Astrocyte (in vitro differentiated cells and primary cell): ENCODE results near the gene GID8. TPM values are rescaled to one million over a fixed set of nuclear protein-coding genes. Genes with fewer than 3 reads are reported as not detected.

ENCODE experiments used
- DNase-seq: peaks from one replicate; pipeline ENCODE4 v3.0.0-alpha.2; 2010; ENCODE audit warnings: low read depth
- FAIRE-seq: peaks from 2 replicates; lab custom pipeline; 2011; peaks lifted over from hg19 to GRCh38; lab: Jason Lieb, UNC
- H2AFZ ChIP-seq: 2 replicates; pipeline ENCODE4 v1.6.0; 2012; ENCODE audit warnings: low read depth, low read length, inconsistent platforms
- H3K27ac ChIP-seq: 2 replicates; pipeline ENCODE4 v1.5.1; 2011; ENCODE audit warnings: low read depth, low read length, inconsistent platforms
- H3K27me3 ChIP-seq: 2 replicates; pipeline ENCODE4 v1.6.0; 2011; ENCODE audit warnings: low read length, inconsistent platforms; ENCODE audit not compliant: insufficient read depth
- H3K36me3 ChIP-seq: 2 replicates; pipeline ENCODE4 v1.5.1; 2011; ENCODE audit warnings: low read length, inconsistent platforms; ENCODE audit not compliant: insufficient read depth
- H3K4me1 ChIP-seq: 2 replicates; pipeline ENCODE4 v1.5.1; 2011; ENCODE audit warnings: low read length, inconsistent platforms; ENCODE audit not compliant: insufficient read depth
- H3K4me2 ChIP-seq: 2 replicates; pipeline ENCODE4 v1.6.0; 2012; ENCODE audit warnings: low read length, inconsistent platforms
- H3K4me3 ChIP-seq: 2 replicates; pipeline ENCODE4 v1.5.1; 2011; ENCODE audit warnings: low read depth, mild to moderate bottlenecking, low read length, inconsistent platforms; ENCODE audit not compliant: insufficient read depth
- H3K79me2 ChIP-seq: 2 replicates; pipeline ENCODE4 v1.6.0; 2012; ENCODE audit warnings: mild to moderate bottlenecking, low read length, inconsistent platforms; ENCODE audit not compliant: insufficient read depth
- H3K9ac ChIP-seq: 2 replicates; pipeline ENCODE4 v1.6.0; 2012; ENCODE audit warnings: mild to moderate bottlenecking, low read length, inconsistent platforms
- H3K9me3 ChIP-seq: 2 replicates; pipeline ENCODE4 v1.5.1; 2012; ENCODE audit warnings: low read depth, mild to moderate bottlenecking, low read length, inconsistent platforms; ENCODE audit not compliant: insufficient read depth
- H4K20me1 ChIP-seq: 2 replicates; pipeline ENCODE4 v1.6.0; 2012; ENCODE audit warnings: low read length, inconsistent platforms; ENCODE audit not compliant: insufficient read depth
- H3K27ac Mint-ChIP-seq: one replicate; pipeline ENCODE4 v1.8.0; 2021; ENCODE audit warnings: mild to moderate bottlenecking, mixed read lengths; ENCODE audit not compliant: unreplicated experiment
- H3K27me3 Mint-ChIP-seq: one replicate; pipeline ENCODE4 v1.8.0; 2021; ENCODE audit warnings: low read depth, mixed read lengths; ENCODE audit not compliant: unreplicated experiment
- H3K36me3 Mint-ChIP-seq: one replicate; pipeline ENCODE4 v1.8.0; 2021; ENCODE audit warnings: low read depth, mixed read lengths; ENCODE audit not compliant: unreplicated experiment
- H3K4me1 Mint-ChIP-seq: one replicate; pipeline ENCODE4 v1.8.0; 2021; ENCODE audit warnings: low read depth, mixed read lengths; ENCODE audit not compliant: unreplicated experiment
- H3K4me3 Mint-ChIP-seq: one replicate; pipeline ENCODE4 v1.8.0; 2021; ENCODE audit warnings: mild to moderate bottlenecking, moderate library complexity, mixed read lengths; ENCODE audit not compliant: unreplicated experiment
- H3K9me3 Mint-ChIP-seq: one replicate; pipeline ENCODE4 v1.8.0; 2021; ENCODE audit warnings: mild to moderate bottlenecking, mixed read lengths; ENCODE audit not compliant: unreplicated experiment
- EZH2 ChIP-seq: IDR thresholded peaks from 2 replicates; pipeline ENCODE4 v1.6.1; 2012; ENCODE audit warnings: mild to moderate bottlenecking, low read length, inconsistent platforms; ENCODE audit not compliant: insufficient read depth
- total RNA-seq: library from RNA; stranded (reverse); gene quantifications from 2 replicates; pipeline ENCODE4 v1.2.1, GENCODE V29; 2021
- TF ChIP-seq, protein P1 (sequence below): IDR thresholded peaks from 2 replicates; pipeline ENCODE4 v1.5.1; 2011; ENCODE audit warnings: low read depth, mild to moderate bottlenecking, inconsistent platforms, low read length, moderate library complexity; ENCODE audit not compliant: insufficient read depth

GID8 gene
- total RNA-seq, 1 donor from 2014 or later: 37.1 TPM

DNA sequence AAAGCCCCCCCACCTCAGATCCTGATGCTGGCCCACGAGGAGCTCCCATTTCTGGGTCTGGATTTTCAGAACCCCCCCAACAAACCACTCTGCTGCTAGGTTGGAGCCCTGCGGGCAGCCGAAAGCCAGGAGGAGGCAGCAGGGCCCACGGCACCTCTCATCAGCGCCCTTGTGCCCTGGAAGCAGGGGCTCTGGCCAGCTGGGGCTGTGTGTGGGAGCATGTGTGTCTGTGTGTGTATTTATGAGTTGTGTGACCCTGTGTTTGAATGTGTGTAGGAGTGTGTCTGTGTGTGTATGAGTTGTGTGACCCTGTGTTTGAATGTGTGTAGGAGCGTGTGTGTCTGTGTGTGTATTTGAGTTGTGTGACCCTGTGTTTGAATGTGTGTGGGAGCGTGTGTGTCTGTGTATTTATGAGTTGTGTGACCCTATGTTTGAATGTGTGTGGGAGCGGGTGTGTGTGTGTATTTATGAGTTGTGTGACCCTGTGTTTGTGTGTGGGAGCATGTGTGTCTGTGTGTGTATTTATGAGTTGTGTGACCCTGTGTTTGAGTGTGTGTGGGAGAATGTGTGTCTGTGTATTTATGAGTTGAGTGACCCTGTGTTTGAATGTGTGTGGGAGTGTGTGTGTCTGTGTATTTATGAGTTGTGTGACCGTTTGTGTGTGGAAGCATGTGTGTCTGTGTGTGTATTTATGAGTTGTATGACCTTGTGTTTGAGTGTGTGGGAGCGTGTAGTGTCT is 33.4 kb downstream of the GID8 start:
- Histone ChIP-seq H3K4me2 (no peak overlapping the region), H3K9ac (no peak overlapping the region), H3K27me3 (peaks cover 26% of the 10 kb centered on the region), H3K4me3 (no peak overlapping the region), H3K4me1 (no peaks in the 10 kb centered on the region), H3K79me2 (no peaks in the 10 kb centered on the region), H3K36me3 (no peaks in the 10 kb centered on the region), H4K20me1 (peaks cover 7% of the 10 kb centered on the region), H3K9me3 (no peaks in the 10 kb centered on the region), H2AFZ (no peak overlapping the region), H3K27ac (no peak overlapping the region)
- Mint-ChIP-seq H3K27me3 (peaks cover 46% of the 10 kb centered on the region), H3K36me3 (no peaks in the 10 kb centered on the region), H3K4me1 (no peaks in the 10 kb centered on the region), H3K4me3 (no peak overlapping the region), H3K27ac (no peak overlapping the region), H3K9me3 (no peaks in the 10 kb centered on the region)
- no peak for DNase-seq
- no peak for TF ChIP-seq EZH2
- TF ChIP-seq, protein P1, sequence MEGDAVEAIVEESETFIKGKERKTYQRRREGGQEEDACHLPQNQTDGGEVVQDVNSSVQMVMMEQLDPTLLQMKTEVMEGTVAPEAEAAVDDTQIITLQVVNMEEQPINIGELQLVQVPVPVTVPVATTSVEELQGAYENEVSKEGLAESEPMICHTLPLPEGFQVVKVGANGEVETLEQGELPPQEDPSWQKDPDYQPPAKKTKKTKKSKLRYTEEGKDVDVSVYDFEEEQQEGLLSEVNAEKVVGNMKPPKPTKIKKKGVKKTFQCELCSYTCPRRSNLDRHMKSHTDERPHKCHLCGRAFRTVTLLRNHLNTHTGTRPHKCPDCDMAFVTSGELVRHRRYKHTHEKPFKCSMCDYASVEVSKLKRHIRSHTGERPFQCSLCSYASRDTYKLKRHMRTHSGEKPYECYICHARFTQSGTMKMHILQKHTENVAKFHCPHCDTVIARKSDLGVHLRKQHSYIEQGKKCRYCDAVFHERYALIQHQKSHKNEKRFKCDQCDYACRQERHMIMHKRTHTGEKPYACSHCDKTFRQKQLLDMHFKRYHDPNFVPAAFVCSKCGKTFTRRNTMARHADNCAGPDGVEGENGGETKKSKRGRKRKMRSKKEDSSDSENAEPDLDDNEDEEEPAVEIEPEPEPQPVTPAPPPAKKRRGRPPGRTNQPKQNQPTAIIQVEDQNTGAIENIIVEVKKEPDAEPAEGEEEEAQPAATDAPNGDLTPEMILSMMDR: no peak
- no peak for FAIRE-seq

- peak; percentile 39 for DNase-seq
- H2AFZ ChIP-seq: peak overlapping the region; percentile 56
- H3K4me1 ChIP-seq: no peaks in the 10 kb centered on the region
Measured at GRCh38 chr20:62971950-62972844, 34.2 kb downstream of the GID8 start.

More at GRCh38 chr20:62971950-62972844, 34.2 kb downstream of the GID8 start:
- Mint-ChIP-seq H3K4me1 (no peaks in the 10 kb centered on the region), H3K27ac (no peak overlapping the region), H3K4me3 (peak overlapping the region; percentile 51), H3K36me3 (no peaks in the 10 kb centered on the region), H3K9me3 (no peaks in the 10 kb centered on the region), H3K27me3 (peaks cover 50% of the 10 kb centered on the region)
- no peak overlapping the region for H3K9ac ChIP-seq
- H3K79me2 ChIP-seq: no peaks in the 10 kb centered on the region
- TF ChIP-seq EZH2: no peak
- TF ChIP-seq, protein P1: peak; percentile 84
- FAIRE-seq: no peak
- no peaks in the 10 kb centered on the region for H3K9me3 ChIP-seq
- no peak overlapping the region for H3K4me3 ChIP-seq
- H3K27me3 ChIP-seq: peaks cover 26% of the 10 kb centered on the region
- H4K20me1 ChIP-seq: peaks cover 7% of the 10 kb centered on the region
- H3K36me3 ChIP-seq: no peaks in the 10 kb centered on the region
- H3K27ac ChIP-seq: no peak overlapping the region
- H3K4me2 ChIP-seq: peak overlapping the region; percentile 82
